ENCODE results near the gene ADPRS. TPM values are rescaled to one million over a fixed set of nuclear protein-coding genes. Genes with fewer than 3 reads are reported as not detected.

ADPRS gene
- total and polyA plus RNA-seq, 9 of the 15 experiments (the other 6 are each of a cell fraction or from before 2014, with no cell fraction given), result 5.9 to 40.0 (median 27.4) TPM

GRCh38 chr1:36093929-36094328 is 5.2 kb downstream of the ADPRS start:
- H3K9me3 ChIP-seq (replicated peaks; ENCODE audit: control insufficient read depth, insufficient read depth, low read depth, low read length), result no peaks in the 10 kb centered on the region
- no peak for TF ChIP-seq GTF2A2 (tag; IDR thresholded peaks at IDR 0.05)
- TF ChIP-seq ZNF830 (CRISPR knock-in tag; IDR thresholded peaks at IDR 0.05), result no peak
- no peak for TF ChIP-seq HMGN3 (IDR thresholded peaks at IDR 0.05; ENCODE audit: borderline replicate concordance, extremely low read depth, insufficient read length, low read depth, low read length)
- no peak for TF ChIP-seq ZNF274 (IDR thresholded peaks at IDR 0.05; ENCODE audit: borderline replicate concordance, low read depth, low read length)
- no peak for TF ChIP-seq ZSCAN32 (CRISPR knock-in tag; IDR thresholded peaks at IDR 0.05)
- no peak for TF ChIP-seq ZKSCAN3 (CRISPR knock-in tag; IDR thresholded peaks at IDR 0.05)
- TF ChIP-seq, protein P1, sequence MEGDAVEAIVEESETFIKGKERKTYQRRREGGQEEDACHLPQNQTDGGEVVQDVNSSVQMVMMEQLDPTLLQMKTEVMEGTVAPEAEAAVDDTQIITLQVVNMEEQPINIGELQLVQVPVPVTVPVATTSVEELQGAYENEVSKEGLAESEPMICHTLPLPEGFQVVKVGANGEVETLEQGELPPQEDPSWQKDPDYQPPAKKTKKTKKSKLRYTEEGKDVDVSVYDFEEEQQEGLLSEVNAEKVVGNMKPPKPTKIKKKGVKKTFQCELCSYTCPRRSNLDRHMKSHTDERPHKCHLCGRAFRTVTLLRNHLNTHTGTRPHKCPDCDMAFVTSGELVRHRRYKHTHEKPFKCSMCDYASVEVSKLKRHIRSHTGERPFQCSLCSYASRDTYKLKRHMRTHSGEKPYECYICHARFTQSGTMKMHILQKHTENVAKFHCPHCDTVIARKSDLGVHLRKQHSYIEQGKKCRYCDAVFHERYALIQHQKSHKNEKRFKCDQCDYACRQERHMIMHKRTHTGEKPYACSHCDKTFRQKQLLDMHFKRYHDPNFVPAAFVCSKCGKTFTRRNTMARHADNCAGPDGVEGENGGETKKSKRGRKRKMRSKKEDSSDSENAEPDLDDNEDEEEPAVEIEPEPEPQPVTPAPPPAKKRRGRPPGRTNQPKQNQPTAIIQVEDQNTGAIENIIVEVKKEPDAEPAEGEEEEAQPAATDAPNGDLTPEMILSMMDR (IDR thresholded peaks at IDR 0.05 in 2 of 3, conservative IDR thresholded peaks at IDR 0.05 in 1 of 3; ENCODE audit: insufficient read depth in 2 of 3, low read depth in 1 of 3, low read length in 3 of 3), result no peak
- no peak for TF ChIP-seq RNF2 (IDR thresholded peaks at IDR 0.05)
- no peak for TF ChIP-seq RBM15 (IDR thresholded peaks at IDR 0.05; ENCODE audit: insufficient read depth, low read length)
- TF ChIP-seq MEF2A (IDR thresholded peaks at IDR 0.05; ENCODE audit: control insufficient read depth, low read depth, low read length), result no peak
- no peak for TF ChIP-seq NFYB (IDR thresholded peaks at IDR 0.05; ENCODE audit: extremely low read depth, insufficient read length)
- TF ChIP-seq, protein P2, sequence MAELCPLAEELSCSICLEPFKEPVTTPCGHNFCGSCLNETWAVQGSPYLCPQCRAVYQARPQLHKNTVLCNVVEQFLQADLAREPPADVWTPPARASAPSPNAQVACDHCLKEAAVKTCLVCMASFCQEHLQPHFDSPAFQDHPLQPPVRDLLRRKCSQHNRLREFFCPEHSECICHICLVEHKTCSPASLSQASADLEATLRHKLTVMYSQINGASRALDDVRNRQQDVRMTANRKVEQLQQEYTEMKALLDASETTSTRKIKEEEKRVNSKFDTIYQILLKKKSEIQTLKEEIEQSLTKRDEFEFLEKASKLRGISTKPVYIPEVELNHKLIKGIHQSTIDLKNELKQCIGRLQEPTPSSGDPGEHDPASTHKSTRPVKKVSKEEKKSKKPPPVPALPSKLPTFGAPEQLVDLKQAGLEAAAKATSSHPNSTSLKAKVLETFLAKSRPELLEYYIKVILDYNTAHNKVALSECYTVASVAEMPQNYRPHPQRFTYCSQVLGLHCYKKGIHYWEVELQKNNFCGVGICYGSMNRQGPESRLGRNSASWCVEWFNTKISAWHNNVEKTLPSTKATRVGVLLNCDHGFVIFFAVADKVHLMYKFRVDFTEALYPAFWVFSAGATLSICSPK (IDR thresholded peaks at IDR 0.05; ENCODE audit: borderline replicate concordance), result no peak
- TF ChIP-seq, protein P3, sequence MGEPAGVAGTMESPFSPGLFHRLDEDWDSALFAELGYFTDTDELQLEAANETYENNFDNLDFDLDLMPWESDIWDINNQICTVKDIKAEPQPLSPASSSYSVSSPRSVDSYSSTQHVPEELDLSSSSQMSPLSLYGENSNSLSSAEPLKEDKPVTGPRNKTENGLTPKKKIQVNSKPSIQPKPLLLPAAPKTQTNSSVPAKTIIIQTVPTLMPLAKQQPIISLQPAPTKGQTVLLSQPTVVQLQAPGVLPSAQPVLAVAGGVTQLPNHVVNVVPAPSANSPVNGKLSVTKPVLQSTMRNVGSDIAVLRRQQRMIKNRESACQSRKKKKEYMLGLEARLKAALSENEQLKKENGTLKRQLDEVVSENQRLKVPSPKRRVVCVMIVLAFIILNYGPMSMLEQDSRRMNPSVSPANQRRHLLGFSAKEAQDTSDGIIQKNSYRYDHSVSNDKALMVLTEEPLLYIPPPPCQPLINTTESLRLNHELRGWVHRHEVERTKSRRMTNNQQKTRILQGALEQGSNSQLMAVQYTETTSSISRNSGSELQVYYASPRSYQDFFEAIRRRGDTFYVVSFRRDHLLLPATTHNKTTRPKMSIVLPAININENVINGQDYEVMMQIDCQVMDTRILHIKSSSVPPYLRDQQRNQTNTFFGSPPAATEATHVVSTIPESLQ (CRISPR knock-in tag; IDR thresholded peaks at IDR 0.05), result no peak
- no peak for TF ChIP-seq MCM2 (IDR thresholded peaks at IDR 0.05; ENCODE audit: low read depth)
- TF ChIP-seq SMARCB1 (IDR thresholded peaks at IDR 0.05; ENCODE audit: insufficient read length, low read depth), result no peak
- no peak for TF ChIP-seq JUNB (CRISPR knock-in tag; conservative IDR thresholded peaks at IDR 0.05)

More at GRCh38 chr1:36093929-36094328, 5.2 kb downstream of the ADPRS start:
- FAIRE-seq, result no peak
- POLR2A ChIA-PET, result interaction anchor here (1.0 to 1.5 kb wide), 3 partner anchors 17 to 94 kb away, joined by 3 to 4 read pairs (median 3); no protein-coding TSS in a partner anchor
- no TSS peak for BruUV-seq (replicated peaks)
- in situ Hi-C loops (cut with MboI) (loop anchor here (5.0 kb wide), 1 partner anchor 93 kb away; no protein-coding TSS in a partner anchor), intact Hi-C loops (cut with micrococcal nuclease) (no loop called here)
- ATAC-seq, result no peak
- 0 out of 4 replicates have a peak overlapping the region, but pooled peaks of 1 of the 2 experiments have one; percentile 38 for H3K9ac ChIP-seq (ENCODE audit: insufficient read depth in 1 of 2, low read depth in 2 of 2, low read length in 2 of 2)
- H3K36me3 ChIP-seq (ENCODE audit: control insufficient read depth, insufficient read depth, low read length), result peaks cover 62% of the 10 kb centered on the region; the same call in 2 of the 3 replicates
- H3K4me3 ChIP-seq, result no peak overlapping the region
- CTCF ChIA-PET (ENCODE audit: low intra/inter-chr PET ratio), result no interaction called here
- H3K4me2 ChIP-seq (ENCODE audit: insufficient read depth, low read length), result no peak overlapping the region
- WGBS (ENCODE audit: insufficient coverage, low coverage, missing lambda C conversion rate), result 91% methylated on average over 3 of the region's 3 CpGs
- no peak for DNase-seq (ENCODE audit: extremely low read depth in 1 of 4, low spot score in 3 of 4)
- H3K79me2 ChIP-seq (ENCODE audit: control insufficient read depth, insufficient read depth, low read length), result peaks cover 18% of the 10 kb centered on the region
- H2AFZ ChIP-seq (ENCODE audit: low read depth, low read length), result no peak overlapping the region
- no peak overlapping the region for H3K27ac ChIP-seq (ENCODE audit: extremely low read depth, low read depth, low read length)
- peaks cover 5% of the 10 kb centered on the region for H3K9me1 ChIP-seq (ENCODE audit: control insufficient read depth, insufficient read depth, low read length)
- H4K20me1 ChIP-seq (replicated peaks; ENCODE audit: control insufficient read depth, insufficient read depth, low read length), result no peaks in the 10 kb centered on the region
- H3K4me1 ChIP-seq (replicated peaks in 1 of 2; ENCODE audit: control insufficient read depth in 2 of 2, insufficient read depth in 2 of 2, low read length in 2 of 2), result peaks cover 8 to 32% of the 10 kb centered on the region in 2 experiments; a peak in 4 of 5 replicates
- no peaks in the 10 kb centered on the region for H3K27me3 ChIP-seq (ENCODE audit: control insufficient read depth in 2 of 2, insufficient read depth in 2 of 2, low read length in 2 of 2)
